ENCODE data around the gene FSCN2.

DNA sequence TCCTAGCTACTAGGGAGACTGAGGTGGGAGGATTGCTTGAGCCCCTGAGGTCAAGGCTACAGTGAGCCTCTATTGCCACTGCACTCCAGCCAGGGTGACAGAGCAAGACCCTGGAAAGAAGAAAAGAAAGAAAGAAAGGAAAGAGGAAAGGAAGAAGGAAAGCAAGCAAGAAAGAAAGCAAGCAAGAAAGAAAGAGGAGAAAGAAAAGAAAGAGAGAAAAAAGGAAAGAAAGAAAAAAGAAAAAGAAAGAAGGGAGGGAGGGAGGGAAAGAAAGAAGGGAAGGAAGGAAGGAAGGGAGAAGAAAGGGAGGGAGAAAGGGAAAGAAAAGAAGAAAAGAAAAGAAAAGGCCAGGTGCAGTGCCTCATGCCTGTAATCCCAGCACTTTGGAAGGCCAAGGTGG is 24.6 kb upstream of the FSCN2 start:
- TF ChIP-seq, protein P1, sequence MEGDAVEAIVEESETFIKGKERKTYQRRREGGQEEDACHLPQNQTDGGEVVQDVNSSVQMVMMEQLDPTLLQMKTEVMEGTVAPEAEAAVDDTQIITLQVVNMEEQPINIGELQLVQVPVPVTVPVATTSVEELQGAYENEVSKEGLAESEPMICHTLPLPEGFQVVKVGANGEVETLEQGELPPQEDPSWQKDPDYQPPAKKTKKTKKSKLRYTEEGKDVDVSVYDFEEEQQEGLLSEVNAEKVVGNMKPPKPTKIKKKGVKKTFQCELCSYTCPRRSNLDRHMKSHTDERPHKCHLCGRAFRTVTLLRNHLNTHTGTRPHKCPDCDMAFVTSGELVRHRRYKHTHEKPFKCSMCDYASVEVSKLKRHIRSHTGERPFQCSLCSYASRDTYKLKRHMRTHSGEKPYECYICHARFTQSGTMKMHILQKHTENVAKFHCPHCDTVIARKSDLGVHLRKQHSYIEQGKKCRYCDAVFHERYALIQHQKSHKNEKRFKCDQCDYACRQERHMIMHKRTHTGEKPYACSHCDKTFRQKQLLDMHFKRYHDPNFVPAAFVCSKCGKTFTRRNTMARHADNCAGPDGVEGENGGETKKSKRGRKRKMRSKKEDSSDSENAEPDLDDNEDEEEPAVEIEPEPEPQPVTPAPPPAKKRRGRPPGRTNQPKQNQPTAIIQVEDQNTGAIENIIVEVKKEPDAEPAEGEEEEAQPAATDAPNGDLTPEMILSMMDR (IDR thresholded peaks at IDR 0.05; ENCODE audit: low read length) = no peak
- no peak for TF ChIP-seq EZH2 (IDR thresholded peaks at IDR 0.05; ENCODE audit: borderline replicate concordance, low read length)
